ENCODE measurements around the gene SPATA22. TPM values are rescaled to one million over a fixed set of nuclear protein-coding genes. Genes with fewer than 3 reads are reported as not detected.

The SPATA22 gene
- polyA plus RNA-seq, 1 of the 3 experiments (the other 2 are of a cell fraction), result not detected

- H3K4me3 ChIP-seq (ENCODE audit: low read depth in 2 of 2, low read length in 1 of 2), result no peak overlapping the region
- no peaks in the 10 kb centered on the region for H4K20me1 ChIP-seq (ENCODE audit: insufficient read depth)
- peaks cover 17% of the 10 kb centered on the region for H3K27me3 ChIP-seq (ENCODE audit: insufficient read depth)
- no peak overlapping the region for H3K27ac ChIP-seq (ENCODE audit: low read depth in 2 of 2, low read length in 1 of 2)
- no peaks in the 10 kb centered on the region for H3K9me3 ChIP-seq
- H3K9me2 ChIP-seq, result no peaks in the 10 kb centered on the region
- no peak for DNase-seq
- no peak overlapping the region for H2AFZ ChIP-seq (ENCODE audit: low read depth)
- no peaks in the 10 kb centered on the region for H3K79me2 ChIP-seq (ENCODE audit: insufficient read depth)
- no peak overlapping the region for H3K9ac ChIP-seq
- no peak overlapping the region for H3K4me2 ChIP-seq
- WGBS (ENCODE audit: low lambda C conversion rate), result 53% methylated on average over 7 of the region's 7 CpGs
- no peak for TF ChIP-seq TEAD4 (IDR thresholded peaks at IDR 0.05; ENCODE audit: borderline replicate concordance, insufficient read depth)
- TF ChIP-seq REST (IDR thresholded peaks at IDR 0.05; ENCODE audit: low read depth, low read length), result no peak
- no peak for TF ChIP-seq IRF3 (IDR thresholded peaks at IDR 0.05; ENCODE audit: low read depth, low read length)
- no peak for TF ChIP-seq ZBTB33 (IDR thresholded peaks at IDR 0.05; ENCODE audit: borderline replicate concordance, low read depth)
- no peak for TF ChIP-seq NRF1 (IDR thresholded peaks at IDR 0.05; ENCODE audit: low read depth, low read length)
- TF ChIP-seq USF1 (IDR thresholded peaks at IDR 0.05; ENCODE audit: borderline replicate concordance, low read depth), result no peak
- TF ChIP-seq CHD2 (IDR thresholded peaks at IDR 0.05; ENCODE audit: low read length, partially characterized antibody), result no peak
- TF ChIP-seq YY1 (IDR thresholded peaks at IDR 0.05; ENCODE audit: low read depth), result no peak
- no peak for TF ChIP-seq SIN3A (IDR thresholded peaks at IDR 0.05; ENCODE audit: borderline replicate concordance, low read depth, low read length)
- TF ChIP-seq POLR2AphosphoS5 (IDR thresholded peaks at IDR 0.05; ENCODE audit: low read depth, low read length), result no peak
- TF ChIP-seq FOXJ3 (CRISPR knock-in tag; IDR thresholded peaks at IDR 0.05), result no peak
- TF ChIP-seq RCOR1 (IDR thresholded peaks at IDR 0.05; ENCODE audit: low read length), result no peak
- TF ChIP-seq MXI1 (IDR thresholded peaks at IDR 0.05; ENCODE audit: low read depth, low read length), result no peak
- TF ChIP-seq EP300 (IDR thresholded peaks at IDR 0.05; ENCODE audit: borderline replicate concordance in 1 of 2, low read depth in 1 of 2, low read length in 1 of 2), result no peak
- no peak for TF ChIP-seq JUND (IDR thresholded peaks at IDR 0.05)
- TF ChIP-seq SMC3 (IDR thresholded peaks at IDR 0.05; ENCODE audit: low read depth, low read length), result no peak
- no peaks in the 10 kb centered on the region for H3F3A ChIP-seq (replicated peaks; ENCODE audit: insufficient read depth)
- ChIA-PET POLR2A (no interaction called here), CTCF (interaction anchor here (0.9 kb wide), 1 partner anchor 31 kb away, joined by 3 read pairs; no protein-coding TSS in a partner anchor)
- no peaks in the 10 kb centered on the region for H3K4me1 ChIP-seq (ENCODE audit: control insufficient read depth in 1 of 2, insufficient read depth in 2 of 2, low read depth in 1 of 2, low read length in 1 of 2)
- H3K36me3 ChIP-seq (replicated peaks in 1 of 2; ENCODE audit: control insufficient read depth in 1 of 2, insufficient read depth in 2 of 2, low read length in 1 of 2), result no peaks in the 10 kb centered on the region
Measured at GRCh38 chr17:3505008-3505407, 33.4 kb upstream of the SPATA22 start.
